WTC11 (cell line): ENCODE measurements around the gene SNRPD1. TPM values are rescaled to one million over a fixed set of nuclear protein-coding genes. Genes with fewer than 3 reads are reported as not detected.

Experiments
- ATAC-seq: fragments of 200-7000 bp; cut with Tn5 transposase; 2 replicates; pipeline ENCODE4 v1.10.0; 2021; ENCODE audit warnings: mild to moderate bottlenecking, moderate library complexity
- CTCF ChIA-PET: fragments of 300-600 bp; sonication (Branson Sonifier 250); formaldehyde crosslinking; loops from one replicate; lab custom pipeline; 2021; ENCODE audit warnings: antibody characterized with exemption; lab: Charles Lee
- POLR2A ChIA-PET: fragments of 350-600 bp; sonication (Branson Sonifier 250); formaldehyde crosslinking; loops from one replicate; lab custom pipeline; 2021; ENCODE audit warnings: antibody characterized with exemption; lab: Charles Lee
- DNase-seq: peaks from one replicate; pipeline ENCODE4 v3.0.0; 2021; ENCODE audit warnings: low spot score
- H3K27ac Mint-ChIP-seq: 2 replicates; pipeline ENCODE4 v1.8.0; 2021; ENCODE audit warnings: mixed read lengths
- H3K27me3 Mint-ChIP-seq: 2 replicates; pipeline ENCODE4 v1.8.0; 2021; ENCODE audit warnings: low read depth, mild to moderate bottlenecking, moderate library complexity, mixed read lengths
- H3K36me3 Mint-ChIP-seq: 2 replicates; pipeline ENCODE4 v1.8.0; 2021; ENCODE audit warnings: mixed read lengths
- H3K4me1 Mint-ChIP-seq: 2 replicates; pipeline ENCODE4 v1.8.0; 2022; ENCODE audit warnings: mixed read lengths
- H3K4me3 Mint-ChIP-seq: 2 replicates; pipeline ENCODE4 v1.8.0; 2021; ENCODE audit warnings: mild to moderate bottlenecking, moderate library complexity, mixed read lengths
- H3K9me3 Mint-ChIP-seq: 2 replicates; pipeline ENCODE4 v1.8.0; 2021; ENCODE audit warnings: mixed read lengths
- ELF4 ChIP-seq: sonication (generic); formaldehyde crosslinking; IDR thresholded peaks from 2 replicates; pipeline ENCODE4 v1.8.1; 2022; ENCODE audit warnings: low read depth, mild to moderate bottlenecking, moderate library complexity, missing genetic modification reagents
- ETV6 ChIP-seq: sonication (generic); formaldehyde crosslinking; IDR thresholded peaks from 2 replicates; pipeline ENCODE4 v1.8.1; 2022; ENCODE audit warnings: mild to moderate bottlenecking, missing genetic modification reagents
- FOXK1 ChIP-seq: sonication (generic); formaldehyde crosslinking; IDR thresholded peaks from 2 replicates; pipeline ENCODE4 v1.8.0; 2022; ENCODE audit warnings: mild to moderate bottlenecking, moderate library complexity, missing genetic modification reagents
- JAZF1 ChIP-seq: fragments of 250-450 bp; sonication (Bioruptor Pico); IDR thresholded peaks from 2 replicates; pipeline ENCODE4 v1.9.0; 2021; ENCODE audit warnings: moderate library complexity, mild to moderate bottlenecking, inconsistent platforms
- MAX ChIP-seq: sonication (generic); formaldehyde crosslinking; IDR thresholded peaks from 2 replicates; pipeline ENCODE4 v1.8.0; 2022; ENCODE audit warnings: mild to moderate bottlenecking, missing genetic modification reagents
- MXD4 ChIP-seq: fragments of 250-450 bp; sonication (Bioruptor Pico); IDR thresholded peaks from 2 replicates; pipeline ENCODE4 v1.8.0; 2021; ENCODE audit warnings: mild to moderate bottlenecking, moderate library complexity, borderline replicate concordance
- NFE2L1 ChIP-seq: sonication (generic); formaldehyde crosslinking; IDR thresholded peaks from 2 replicates; pipeline ENCODE4 v1.8.1; 2023; ENCODE audit warnings: missing genetic modification reagents
- NR1H2 ChIP-seq: sonication (generic); formaldehyde crosslinking; IDR thresholded peaks from 2 replicates; pipeline ENCODE4 v1.9.0; 2021; ENCODE audit warnings: mild to moderate bottlenecking, moderate library complexity, missing genetic modification reagents
- PRDM15 ChIP-seq: sonication (generic); formaldehyde crosslinking; IDR thresholded peaks from 2 replicates; pipeline ENCODE4 v1.8.0; 2022; ENCODE audit warnings: missing genetic modification reagents
- RORB ChIP-seq: fragments of 250-450 bp; sonication (Bioruptor Pico); IDR thresholded peaks from 2 replicates; pipeline ENCODE4 v1.9.0; 2021; ENCODE audit warnings: mild to moderate bottlenecking
- SMAD3 ChIP-seq: sonication (generic); formaldehyde crosslinking; IDR thresholded peaks from 2 replicates; pipeline ENCODE4 v1.8.0; 2022; ENCODE audit warnings: missing genetic modification reagents, mild to moderate bottlenecking, borderline replicate concordance
- TCF7 ChIP-seq: sonication (generic); formaldehyde crosslinking; IDR thresholded peaks from 2 replicates; pipeline ENCODE4 v1.8.0; 2022; ENCODE audit warnings: mild to moderate bottlenecking, low read depth, missing genetic modification reagents, moderate library complexity
- TEAD4 ChIP-seq: sonication (generic); formaldehyde crosslinking; IDR thresholded peaks from 2 replicates; pipeline ENCODE4 v1.8.0; 2022; ENCODE audit warnings: mild to moderate bottlenecking, missing genetic modification reagents
- ZNF232 ChIP-seq: sonication (generic); formaldehyde crosslinking; IDR thresholded peaks from 2 replicates; pipeline ENCODE4 v1.8.0; 2022; ENCODE audit warnings: mild to moderate bottlenecking, missing genetic modification reagents
- ZNF263 ChIP-seq: sonication (generic); formaldehyde crosslinking; IDR thresholded peaks from 2 replicates; pipeline ENCODE4 v1.8.1; 2022; ENCODE audit warnings: low read depth, mild to moderate bottlenecking, moderate library complexity, missing genetic modification reagents
- ZNF317 ChIP-seq: sonication (generic); formaldehyde crosslinking; IDR thresholded peaks from 2 replicates; pipeline ENCODE4 v1.8.1; 2023; ENCODE audit warnings: low read depth, mild to moderate bottlenecking, moderate library complexity, missing genetic modification reagents, borderline replicate concordance
- total RNA-seq: library from RNA; stranded (reverse); gene quantifications from 3 replicates; pipeline ENCODE4 v1.2.3, GENCODE V29; 2021
- TF ChIP-seq, protein P1 (sequence below): sonication (generic); formaldehyde crosslinking; IDR thresholded peaks from 2 replicates; pipeline ENCODE4 v1.8.0; 2023; ENCODE audit warnings: missing genetic modification reagents, mild to moderate bottlenecking, borderline replicate concordance
- TF ChIP-seq, protein P2 (sequence below): sonication (generic); formaldehyde crosslinking; IDR thresholded peaks from 2 replicates; pipeline ENCODE4 v1.8.0; 2022; ENCODE audit warnings: mild to moderate bottlenecking, missing genetic modification reagents
- TF ChIP-seq, protein P3 (sequence below): sonication (generic); formaldehyde crosslinking; IDR thresholded peaks from 2 replicates; pipeline ENCODE4 v1.8.0; 2022; ENCODE audit warnings: mild to moderate bottlenecking, missing genetic modification reagents

The SNRPD1 gene
- total RNA-seq, 1 experiment from 2014 or later = 137 TPM

- TF ChIP-seq ZNF232 (CRISPR knock-in tag) (peak; percentile 91), ELF4 (CRISPR knock-in tag) (no peak), TCF7 (CRISPR knock-in tag) (peak; percentile 45; the same call in 1 of the 2 replicates), SMAD3 (CRISPR knock-in tag) (0 out of 2 replicates have a peak, but pooled peaks have one; percentile 70), RORB (CRISPR knock-in tag) (no peak), ZNF263 (CRISPR knock-in tag) (no peak), MAX (CRISPR knock-in tag) (peak; percentile 98), PRDM15 (0 out of 2 replicates have a peak, but pooled peaks have one; percentile 11), MXD4 (CRISPR knock-in tag) (no peak), ZNF317 (0 out of 2 replicates have a peak, but pooled peaks have one; percentile 13)
- TF ChIP-seq, protein P1, sequence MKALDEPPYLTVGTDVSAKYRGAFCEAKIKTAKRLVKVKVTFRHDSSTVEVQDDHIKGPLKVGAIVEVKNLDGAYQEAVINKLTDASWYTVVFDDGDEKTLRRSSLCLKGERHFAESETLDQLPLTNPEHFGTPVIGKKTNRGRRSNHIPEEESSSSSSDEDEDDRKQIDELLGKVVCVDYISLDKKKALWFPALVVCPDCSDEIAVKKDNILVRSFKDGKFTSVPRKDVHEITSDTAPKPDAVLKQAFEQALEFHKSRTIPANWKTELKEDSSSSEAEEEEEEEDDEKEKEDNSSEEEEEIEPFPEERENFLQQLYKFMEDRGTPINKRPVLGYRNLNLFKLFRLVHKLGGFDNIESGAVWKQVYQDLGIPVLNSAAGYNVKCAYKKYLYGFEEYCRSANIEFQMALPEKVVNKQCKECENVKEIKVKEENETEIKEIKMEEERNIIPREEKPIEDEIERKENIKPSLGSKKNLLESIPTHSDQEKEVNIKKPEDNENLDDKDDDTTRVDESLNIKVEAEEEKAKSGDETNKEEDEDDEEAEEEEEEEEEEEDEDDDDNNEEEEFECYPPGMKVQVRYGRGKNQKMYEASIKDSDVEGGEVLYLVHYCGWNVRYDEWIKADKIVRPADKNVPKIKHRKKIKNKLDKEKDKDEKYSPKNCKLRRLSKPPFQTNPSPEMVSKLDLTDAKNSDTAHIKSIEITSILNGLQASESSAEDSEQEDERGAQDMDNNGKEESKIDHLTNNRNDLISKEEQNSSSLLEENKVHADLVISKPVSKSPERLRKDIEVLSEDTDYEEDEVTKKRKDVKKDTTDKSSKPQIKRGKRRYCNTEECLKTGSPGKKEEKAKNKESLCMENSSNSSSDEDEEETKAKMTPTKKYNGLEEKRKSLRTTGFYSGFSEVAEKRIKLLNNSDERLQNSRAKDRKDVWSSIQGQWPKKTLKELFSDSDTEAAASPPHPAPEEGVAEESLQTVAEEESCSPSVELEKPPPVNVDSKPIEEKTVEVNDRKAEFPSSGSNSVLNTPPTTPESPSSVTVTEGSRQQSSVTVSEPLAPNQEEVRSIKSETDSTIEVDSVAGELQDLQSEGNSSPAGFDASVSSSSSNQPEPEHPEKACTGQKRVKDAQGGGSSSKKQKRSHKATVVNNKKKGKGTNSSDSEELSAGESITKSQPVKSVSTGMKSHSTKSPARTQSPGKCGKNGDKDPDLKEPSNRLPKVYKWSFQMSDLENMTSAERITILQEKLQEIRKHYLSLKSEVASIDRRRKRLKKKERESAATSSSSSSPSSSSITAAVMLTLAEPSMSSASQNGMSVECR (CRISPR knock-in tag) = peak; percentile 92
- TF ChIP-seq, protein P2, sequence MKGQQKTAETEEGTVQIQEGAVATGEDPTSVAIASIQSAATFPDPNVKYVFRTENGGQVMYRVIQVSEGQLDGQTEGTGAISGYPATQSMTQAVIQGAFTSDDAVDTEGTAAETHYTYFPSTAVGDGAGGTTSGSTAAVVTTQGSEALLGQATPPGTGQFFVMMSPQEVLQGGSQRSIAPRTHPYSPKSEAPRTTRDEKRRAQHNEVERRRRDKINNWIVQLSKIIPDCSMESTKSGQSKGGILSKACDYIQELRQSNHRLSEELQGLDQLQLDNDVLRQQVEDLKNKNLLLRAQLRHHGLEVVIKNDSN (CRISPR knock-in tag) = peak; percentile 65; the same call in 1 of the 2 replicates
These were observed at the start of gene SNRPD1 (continued) for GRCh38 chr18:21612125-21613039.

DNA sequence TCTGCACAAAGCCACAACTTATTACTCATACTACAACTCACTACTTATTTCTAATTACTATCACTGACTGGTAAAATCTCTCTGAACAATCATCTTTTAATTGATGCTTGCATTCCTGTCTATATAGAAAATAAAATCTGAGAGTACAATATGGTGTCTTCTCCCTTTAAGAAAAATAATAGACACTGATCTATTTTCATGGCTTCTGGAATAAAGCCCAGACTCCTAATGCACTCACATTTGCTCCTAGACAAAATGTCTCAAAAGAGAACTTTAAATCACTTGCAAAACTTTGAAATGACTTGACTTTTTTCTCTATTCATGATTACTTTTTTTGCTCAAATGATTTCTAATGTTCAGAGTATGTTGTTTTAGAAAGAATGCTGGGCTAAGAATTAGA lies 40.3 kb upstream of the SNRPD1 start:
- no peak overlapping the region for H3K4me3 Mint-ChIP-seq
- DNase-seq (no peak), ATAC-seq (no peak)
- H3K27ac Mint-ChIP-seq = no peak overlapping the region
- no peaks in the 10 kb centered on the region for H3K27me3 Mint-ChIP-seq
- ChIA-PET POLR2A (no interaction called here), CTCF (interaction anchor here (0.6 kb wide), 1 partner anchor 320 kb away, joined by 6 read pairs; no protein-coding TSS in a partner anchor)
- H3K4me1 Mint-ChIP-seq = no peaks in the 10 kb centered on the region
- H3K9me3 Mint-ChIP-seq = no peaks in the 10 kb centered on the region
- H3K36me3 Mint-ChIP-seq = peaks cover 70% of the 10 kb centered on the region
- no peak for TF ChIP-seq NFE2L1 (CRISPR knock-in tag)
- no peak for TF ChIP-seq ETV6 (CRISPR knock-in tag)
- TF ChIP-seq JAZF1 (CRISPR knock-in tag) = no peak
- TF ChIP-seq TCF7 (CRISPR knock-in tag) = no peak
- no peak for TF ChIP-seq FOXK1 (CRISPR knock-in tag)
- TF ChIP-seq NR1H2 (CRISPR knock-in tag) = no peak
- TF ChIP-seq TEAD4 (CRISPR knock-in tag) = no peak
- TF ChIP-seq, protein P3, sequence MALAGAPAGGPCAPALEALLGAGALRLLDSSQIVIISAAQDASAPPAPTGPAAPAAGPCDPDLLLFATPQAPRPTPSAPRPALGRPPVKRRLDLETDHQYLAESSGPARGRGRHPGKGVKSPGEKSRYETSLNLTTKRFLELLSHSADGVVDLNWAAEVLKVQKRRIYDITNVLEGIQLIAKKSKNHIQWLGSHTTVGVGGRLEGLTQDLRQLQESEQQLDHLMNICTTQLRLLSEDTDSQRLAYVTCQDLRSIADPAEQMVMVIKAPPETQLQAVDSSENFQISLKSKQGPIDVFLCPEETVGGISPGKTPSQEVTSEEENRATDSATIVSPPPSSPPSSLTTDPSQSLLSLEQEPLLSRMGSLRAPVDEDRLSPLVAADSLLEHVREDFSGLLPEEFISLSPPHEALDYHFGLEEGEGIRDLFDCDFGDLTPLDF (CRISPR knock-in tag) = no peak
